GM21528 (cell line): ENCODE data around the gene PSG11.
"Not testable (repeated sequence)": the region's sequence is repeated elsewhere in the genome, so short reads cannot be mapped to it uniquely, and the experiment has no call there.

Source experiments
- ATAC-seq: cut with Tn5 transposase; IDR thresholded peaks from one replicate; pipeline ENCODE4 v1.9.1; 2021; ENCODE audit warnings: mild to moderate bottlenecking, moderate library complexity; ENCODE audit not compliant: unreplicated experiment, low FRiP score

The PSG11 gene

DNA sequence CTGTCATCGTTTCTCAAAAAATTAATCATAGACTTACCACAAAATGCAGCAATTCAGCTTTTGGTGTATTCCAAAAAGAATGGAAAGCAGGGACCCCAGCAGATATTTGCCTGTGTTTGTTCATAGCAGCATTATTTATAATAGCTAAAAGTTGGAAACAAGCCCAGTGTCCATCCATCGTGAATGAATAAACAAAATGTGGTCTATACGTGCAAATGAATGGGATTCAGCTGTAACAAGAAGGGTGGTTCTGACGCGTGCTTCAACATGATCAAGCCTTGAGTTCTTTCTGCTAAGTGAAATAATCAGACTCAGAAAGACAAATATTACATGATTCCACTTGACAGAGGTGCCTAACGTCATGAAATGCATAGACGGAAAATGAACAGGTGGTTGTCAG lies 36.4 kb downstream of the PSG11 start:
- ATAC-seq: no peak

DNA sequence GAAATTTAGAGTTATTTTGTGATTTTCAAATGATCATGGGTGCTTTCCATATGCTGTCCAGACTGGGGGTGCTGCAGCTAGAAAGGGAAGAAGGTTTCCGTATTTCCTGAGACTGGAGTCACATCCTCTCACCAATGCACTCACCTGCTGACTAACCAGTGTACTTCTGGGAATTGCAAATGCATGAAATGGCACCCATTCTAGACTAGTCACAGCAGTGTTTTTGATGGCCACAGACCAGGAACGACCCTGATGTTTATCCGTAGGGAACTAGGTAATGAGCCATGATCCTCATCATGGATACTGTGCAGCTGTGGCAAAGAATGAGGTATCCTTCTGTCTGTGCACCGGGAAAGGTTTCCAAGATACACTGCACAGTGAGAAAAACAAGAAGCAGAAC lies 37.1 kb downstream of the PSG11 start:
- not testable (repeated sequence) for ATAC-seq

GRCh38 chr19:42988206-42988605 lies 38.1 kb downstream of the PSG11 start:
- not testable (repeated sequence) for ATAC-seq

GRCh38 chr19:42985588-42985987 lies 40.7 kb downstream of the PSG11 start:
- ATAC-seq: no peak

- ATAC-seq: not testable (repeated sequence)
Observed at GRCh38 chr19:42982111-42982510, 44.2 kb downstream of the PSG11 start.

GRCh38 chr19:42971451-42971850 lies 54.8 kb downstream of the PSG11 start:
- not testable (repeated sequence) for ATAC-seq

GRCh38 chr19:42965176-42965575 lies 61.1 kb downstream of the PSG11 start:
- ATAC-seq: no peak

DNA sequence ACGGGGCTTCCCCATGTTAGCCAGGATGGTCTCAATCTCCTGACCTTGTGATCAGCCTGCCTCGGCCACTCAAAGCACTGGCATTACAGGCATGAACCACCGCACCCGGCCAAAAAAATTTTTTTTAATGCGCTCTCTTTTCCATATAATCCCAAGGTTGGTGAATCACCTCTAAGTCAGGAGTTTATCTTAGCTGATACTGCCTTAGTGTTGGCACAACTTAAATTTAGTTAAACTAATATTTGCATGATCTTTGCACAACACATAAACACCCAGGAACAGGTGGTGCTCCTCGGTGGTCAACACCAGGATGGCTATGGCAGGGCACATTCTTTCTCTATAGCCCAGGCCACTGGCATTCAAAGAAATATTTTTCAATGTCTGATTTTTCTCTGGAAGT lies 65.2 kb downstream of the PSG11 start:
- ATAC-seq: no peak
